IMR-90 (cell line): Measurements from ENCODE around the gene EML4. TPM values are rescaled to one million over a fixed set of nuclear protein-coding genes. Genes with fewer than 3 reads are reported as not detected.

Experiments used
- ATAC-seq: fragments of 200-7000 bp; cut with Tn5 transposase; 2 replicates; pipeline ENCODE4 v1.9.1; 2020; ENCODE audit warnings: low read depth, mild to moderate bottlenecking, moderate library complexity
- BruUV-seq: library from RNA; stranded (reverse); fragments of 400-500 nt; replicated peaks from 2 replicates; lab custom pipeline; 2021; lab: Mats Ljungman, UMichigan
- CTCF ChIA-PET: fragments of 300-600 bp; formaldehyde crosslinking; extraction: SDS; loops from one replicate; lab custom pipeline; 2021; ENCODE audit warnings: antibody characterized with exemption; lab: Yijun Ruan, JAX
- POLR2A ChIA-PET: fragments of 300-600 bp; sonication (Branson Sonifier 250); formaldehyde crosslinking; loops from one replicate; lab custom pipeline; 2022; ENCODE audit warnings: antibody characterized with exemption; ENCODE audit not compliant: unreplicated experiment; lab: Charles Lee
- DNase-seq: peaks from one replicate; pipeline ENCODE4 v3.0.0; 2013
- H2AFZ ChIP-seq: replicated peaks from 2 replicates; pipeline ENCODE3; 2013; ENCODE audit warnings: low read length, mild to moderate bottlenecking; ENCODE audit not compliant: poor library complexity
- H2AK5ac ChIP-seq: 2 replicates; pipeline ENCODE4 v1.6.1; 2013; ENCODE audit warnings: low read depth, low read length, inconsistent platforms
- H2AK9ac ChIP-seq: replicated peaks from 2 replicates; pipeline ENCODE3; 2013; ENCODE audit warnings: mild to moderate bottlenecking, low read depth, low read length, moderate library complexity; ENCODE audit not compliant: poor library complexity
- H2BK120ac ChIP-seq: 2 replicates; pipeline ENCODE4 v1.6.1; 2013; ENCODE audit warnings: low read depth, low read length, inconsistent platforms
- H2BK15ac ChIP-seq: 3 replicates; pipeline ENCODE4 v1.6.1; 2013; ENCODE audit warnings: low read depth, low read length, inconsistent platforms
- H2BK20ac ChIP-seq: 2 replicates; pipeline ENCODE4 v1.6.1; 2013; ENCODE audit warnings: low read depth, mild to moderate bottlenecking, inconsistent platforms, low read length, moderate library complexity
- H2BK5ac ChIP-seq: 2 replicates; pipeline ENCODE4 v1.6.1; 2013; ENCODE audit warnings: mild to moderate bottlenecking, low read depth, low read length, inconsistent platforms; ENCODE audit not compliant: poor library complexity, severe bottlenecking
- H3K14ac ChIP-seq: replicated peaks from 2 replicates; pipeline ENCODE4 v1.6.1; 2013; ENCODE audit warnings: low read depth, low read length, inconsistent platforms
- H3K18ac ChIP-seq: 2 replicates; pipeline ENCODE4 v1.6.1; 2013; ENCODE audit warnings: low read depth, low read length, control low read depth
- H3K23ac ChIP-seq: 2 replicates; pipeline ENCODE4 v1.6.1; 2013; ENCODE audit warnings: low read depth, low read length, inconsistent platforms
- H3K27ac ChIP-seq: 2 replicates; pipeline ENCODE4 v1.5.1; 2013; ENCODE audit warnings: mild to moderate bottlenecking, control low read depth, low read length; ENCODE audit not compliant: insufficient read depth
- H3K27me3 ChIP-seq: 2 replicates; pipeline ENCODE4 v1.6.1; 2013; ENCODE audit warnings: low read length; ENCODE audit not compliant: control insufficient read depth, insufficient read depth
- H3K36me3 ChIP-seq: 2 replicates; pipeline ENCODE4 v1.6.1; 2013; ENCODE audit warnings: low read length, mixed read lengths; ENCODE audit not compliant: control insufficient read depth, insufficient read depth
- H3K4ac ChIP-seq: 2 replicates; pipeline ENCODE4 v1.6.1; 2013; ENCODE audit warnings: low read depth, low read length, inconsistent platforms
- H3K4me1 ChIP-seq: 2 replicates; pipeline ENCODE4 v1.6.1; 2013; ENCODE audit warnings: low read length, mixed read lengths; ENCODE audit not compliant: control insufficient read depth, insufficient read depth
- H3K4me2 ChIP-seq: 2 replicates; pipeline ENCODE4 v1.6.1; 2013; ENCODE audit warnings: low read depth, mild to moderate bottlenecking, control low read depth, low read length, moderate library complexity
- H3K4me3 ChIP-seq: 2 replicates; pipeline ENCODE4 v1.5.1; 2013; ENCODE audit warnings: low read depth, mild to moderate bottlenecking, control low read depth, low read length, moderate library complexity; ENCODE audit not compliant: insufficient read depth
- H3K56ac ChIP-seq: 2 replicates; pipeline ENCODE4 v1.6.1; 2013; ENCODE audit warnings: low read length, inconsistent platforms; ENCODE audit not compliant: insufficient read depth; ENCODE audit errors: extremely low read depth
- H3K79me1 ChIP-seq, 2 experiments: 2 replicates each; pipeline ENCODE4 v1.6.1; 2013; ENCODE audit warnings: low read length in 2 of 2, inconsistent platforms in 1 of 2, low read depth in 1 of 2
- H3K9ac ChIP-seq: 2 replicates; pipeline ENCODE4 v1.6.1; 2013; ENCODE audit warnings: low read depth, low read length, control low read depth
- H3K9me1 ChIP-seq: 2 replicates; pipeline ENCODE4 v1.6.1; 2013; ENCODE audit warnings: low read length, inconsistent platforms; ENCODE audit not compliant: insufficient read depth
- H3K9me3 ChIP-seq: 2 replicates; pipeline ENCODE4 v1.6.1; 2013; ENCODE audit warnings: low read length; ENCODE audit not compliant: control insufficient read depth, insufficient read depth
- H4K20me1 ChIP-seq: 2 replicates; pipeline ENCODE4 v1.6.1; 2013; ENCODE audit warnings: low read length, inconsistent platforms; ENCODE audit not compliant: insufficient read depth
- H4K5ac ChIP-seq: 2 replicates; pipeline ENCODE4 v1.6.1; 2013; ENCODE audit warnings: mild to moderate bottlenecking, low read depth, low read length, control low read depth
- H4K8ac ChIP-seq, 2 experiments: 2 replicates each; pipeline ENCODE4 v1.6.1; 2013; ENCODE audit warnings: low read depth in 2 of 2, low read length in 2 of 2, control low read depth in 1 of 2, inconsistent platforms in 1 of 2
- H4K91ac ChIP-seq: 2 replicates; pipeline ENCODE4 v1.6.1; 2013; ENCODE audit warnings: low read depth, low read length, inconsistent platforms; ENCODE audit not compliant: insufficient read depth
- BHLHE40 ChIP-seq: fragments of 150-350 bp; IDR thresholded peaks from 2 replicates; pipeline ENCODE4 v1.6.1; 2016; ENCODE audit warnings: mild to moderate bottlenecking, low read depth, low read length
- CEBPB ChIP-seq: IDR thresholded peaks from 2 replicates; pipeline ENCODE4 v1.6.1; 2012; ENCODE audit warnings: low read depth, low read length, improper control_type of control experiment
- CHD1 ChIP-seq: IDR thresholded peaks from 2 replicates; pipeline ENCODE4 v1.6.1; 2012; ENCODE audit warnings: low read depth, low read length, improper control_type of control experiment
- CTCF ChIP-seq: conservative IDR thresholded peaks from 2 replicates; pipeline ENCODE4 v1.5.1; 2012; ENCODE audit warnings: mild to moderate bottlenecking, low read depth, low read length, improper control_type of control experiment
- ELK1 ChIP-seq: fragments of 150-350 bp; IDR thresholded peaks from 2 replicates; pipeline ENCODE4 v1.6.1; 2016; ENCODE audit warnings: low read depth, mild to moderate bottlenecking, low read length, moderate library complexity, borderline replicate concordance
- FOS ChIP-seq: fragments of 150-350 bp; IDR thresholded peaks from 2 replicates; pipeline ENCODE4 v1.6.1; 2016; ENCODE audit warnings: low read depth, low read length
- MAFK ChIP-seq: IDR thresholded peaks from 2 replicates; pipeline ENCODE4 v1.6.1; 2012; ENCODE audit warnings: low read depth, low read length, improper control_type of control experiment
- MAZ ChIP-seq: IDR thresholded peaks from 2 replicates; pipeline ENCODE4 v1.6.1; 2012; ENCODE audit warnings: low read depth, mild to moderate bottlenecking, low read length, improper control_type of control experiment, moderate library complexity, borderline replicate concordance
- MXI1 ChIP-seq: IDR thresholded peaks from 2 replicates; pipeline ENCODE4 v1.6.1; 2012; ENCODE audit warnings: low read depth, mild to moderate bottlenecking, low read length, moderate library complexity, borderline replicate concordance
- NFE2L2 ChIP-seq: fragments of 150-350 bp; IDR thresholded peaks from 2 replicates; pipeline ENCODE4 v1.6.1; 2016; ENCODE audit warnings: low read depth, mild to moderate bottlenecking, low read length
- POLR2A ChIP-seq: IDR thresholded peaks from 2 replicates; pipeline ENCODE4 v1.6.1; 2012; ENCODE audit warnings: mild to moderate bottlenecking, low read depth, low read length
- RAD21 ChIP-seq: IDR thresholded peaks from 2 replicates; pipeline ENCODE4 v1.6.1; 2012; ENCODE audit warnings: low read length, improper control_type of control experiment
- RCOR1 ChIP-seq: IDR thresholded peaks from 2 replicates; pipeline ENCODE4 v1.6.1; 2012; ENCODE audit warnings: mild to moderate bottlenecking, low read length, improper control_type of control experiment; ENCODE audit not compliant: insufficient replicate concordance
- RFX5 ChIP-seq: IDR thresholded peaks from 2 replicates; pipeline ENCODE4 v1.8.0; 2012; ENCODE audit warnings: low read depth, mild to moderate bottlenecking, low read length, moderate library complexity
- USF2 ChIP-seq: fragments of 150-350 bp; IDR thresholded peaks from 2 replicates; pipeline ENCODE4 v1.6.1; 2017; ENCODE audit warnings: mild to moderate bottlenecking, antibody characterized with exemption, low read length, low read depth
- WGBS, 2 experiments: methylation state at CpG; one replicate each; pipeline versions ENCODE4 v1.1.5 to v1.1.7; 2013; ENCODE audit warnings: missing lambda C conversion rate in 2 of 2; ENCODE audit not compliant: insufficient read length in 1 of 2; ENCODE audit errors: extremely low coverage in 2 of 2; 5-methylcytosine and 5-hydroxymethylcytosine counted together
- dilution Hi-C: fragments of 300-500 bp; cut with HindIII; formaldehyde crosslinking; loops from one replicate; pipeline ENCODE4 v1.14.3; 2018; ENCODE audit warnings: low sequenced_read_pairs; ENCODE audit not compliant: unreplicated experiment
- in situ Hi-C: fragments of 300-500 bp; cut with MboI; formaldehyde crosslinking; loops from 3 replicates; pipeline ENCODE4 v1.14.3; 2019; ENCODE audit warnings: low sequenced_read_pairs, inconsistent platforms, mixed read lengths
- intact Hi-C: fragments of 100-400 bp; cut with micrococcal nuclease; formaldehyde crosslinking; loops from 2 replicates; pipeline ENCODE4 v1.10.0; 2022
- polyA plus RNA-seq, 3 experiments: library from polyadenylated mRNA; depleted of rRNA; stranded (reverse); fragments of >200 nt; gene quantifications; 2 replicates each; pipeline ENCODE4 v1.2.3, GENCODE V29; 2012; ENCODE audit warnings: low replicate concordance in 1 of 3
- total RNA-seq: library from RNA; depleted of rRNA; stranded (reverse); fragments of >200 nt; gene quantifications from 2 replicates; pipeline ENCODE4 v1.2.3, GENCODE V29; 2012

The EML4 gene
- total and polyA plus RNA-seq, 2 of the 4 experiments (the other 2 are of a cell fraction): 29.7 to 73.7 TPM

- Histone ChIP-seq H3K36me3 (peaks cover 20% of the 10 kb centered on the region), H3K56ac (no peak overlapping the region), H2BK120ac (no peak overlapping the region), H3K23ac (no peak overlapping the region), H3K27ac (no peak overlapping the region), H3K27me3 (no peaks in the 10 kb centered on the region), H3K4me2 (no peak overlapping the region), H4K8ac (no peak overlapping the region), H3K18ac (no peak overlapping the region), H4K91ac (no peak overlapping the region), H4K5ac (no peak overlapping the region), H2BK20ac (no peak overlapping the region), H2BK5ac (no peak overlapping the region), H2AK5ac (no peak overlapping the region), H3K4me1 (peaks cover 6% of the 10 kb centered on the region), H3K14ac (no peak overlapping the region), H3K9ac (no peak overlapping the region), H3K9me1 (no peaks in the 10 kb centered on the region), H2AFZ (no peak overlapping the region), H2BK15ac (no peak overlapping the region), H3K4ac (no peak overlapping the region), H2AK9ac (no peak overlapping the region), H3K79me1 (peaks cover 0 to 3% of the 10 kb centered on the region in 2 experiments; a peak in 1 of 4 replicates), H3K4me3 (no peak overlapping the region), H4K20me1 (no peaks in the 10 kb centered on the region), H3K9me3 (no peaks in the 10 kb centered on the region)
- 100% methylated on average over 1 of the region's 4 CpGs; no CpG with 5 or more reads in 1 of the 2 experiments for WGBS, 2 experiments
- POLR2A ChIA-PET: no interaction called here
- dilution Hi-C loops (no loop called here), in situ Hi-C loops (no loop called here), intact Hi-C loops (loop anchor here (5.0 kb wide), 1 partner anchor 42 kb away; no protein-coding TSS in a partner anchor)
- BruUV-seq: no TSS peak
- CTCF ChIA-PET: no interaction called here
- ATAC-seq (no peak), DNase-seq (no peak)
- TF ChIP-seq RCOR1: no peak
- TF ChIP-seq NFE2L2: no peak
- no peak for TF ChIP-seq MAZ
- TF ChIP-seq POLR2A: no peak
- no peak for TF ChIP-seq RAD21
- TF ChIP-seq CHD1: no peak
- TF ChIP-seq RFX5: no peak
- no peak for TF ChIP-seq ELK1
- no peak for TF ChIP-seq MAFK
- no peak for TF ChIP-seq USF2
- TF ChIP-seq BHLHE40: no peak
- TF ChIP-seq CEBPB: no peak
- no peak for TF ChIP-seq FOS
- no peak for TF ChIP-seq MXI1
- TF ChIP-seq CTCF: no peak
Observed at GRCh38 chr2:42289222-42289621, 120.1 kb downstream of the EML4 start.
